Gastrocnemius medialis (tissue), 4 donors: ENCODE results near the gene SIGLECL1. TPM values are rescaled to one million over a fixed set of nuclear protein-coding genes. Genes with fewer than 3 reads are reported as not detected.

Source experiments
- ATAC-seq, 2 donors: fragments of 150-250 bp; one replicate each; pipeline ENCODE4 v1.9.1; 2016
- DNase-seq, 2 donors: peaks; one replicate each; pipeline ENCODE4 v3.0.0-alpha.2; 2019
- H3K27ac ChIP-seq, 4 donors: fragments of 200-600 bp; sonication (generic); 1 replicate in 1 of 4; 2 replicates in 3 of 4; pipeline ENCODE4 v1.5.1; 2016 to 2018; ENCODE audit warnings: mild to moderate bottlenecking in 2 of 4, moderate library complexity in 1 of 4
- H3K27me3 ChIP-seq, 3 donors: fragments of 200-600 bp; sonication (generic) in 2 of 3; 1 replicate in 1 of 3; 2 replicates in 2 of 3; pipeline versions ENCODE4 v1.5.1 to v1.6.0; 2016 to 2019; ENCODE audit warnings: mild to moderate bottlenecking in 1 of 3, moderate library complexity in 1 of 3
- H3K36me3 ChIP-seq, 2 donors: fragments of 200-600 bp; sonication (generic) in 1 of 2; one replicate each; pipeline ENCODE4 v1.5.1; 2017 to 2018
- H3K4me1 ChIP-seq, 2 donors: fragments of 200-600 bp; sonication (generic) in 1 of 2; one replicate each; pipeline ENCODE4 v1.5.1; 2016 to 2017; ENCODE audit warnings: mild to moderate bottlenecking in 2 of 2
- H3K4me3 ChIP-seq, 4 donors: fragments of 200-600 bp; sonication (generic) in 3 of 4; 1 replicate in 1 of 4; 2 replicates in 3 of 4; pipeline ENCODE4 v1.5.1; 2016 to 2019; ENCODE audit warnings: mild to moderate bottlenecking in 2 of 4
- H3K9me3 ChIP-seq, 3 donors: fragments of 200-600 bp; sonication (generic) in 2 of 3; 1 replicate in 1 of 3; 2 replicates in 2 of 3; pipeline ENCODE4 v1.5.1; 2016 to 2019
- CTCF ChIP-seq, 5 experiments: fragments of 450-650 bp in 3 of 5; fragments of 200-600 bp in 2 of 5; sonication (generic) in 2 of 5; IDR thresholded peaks in 4 of 5; conservative IDR thresholded peaks in 1 of 5; 1 replicate in 4 of 5; 2 replicates in 1 of 5; pipeline ENCODE4 v1.5.1; 2016 to 2019; ENCODE audit warnings: antibody characterized with exemption in 5 of 5, mild to moderate bottlenecking in 3 of 5, moderate library complexity in 3 of 5
- POLR2A ChIP-seq, 2 donors: fragments of 450-650 bp; IDR thresholded peaks; one replicate each; pipeline ENCODE4 v1.6.1; 2017; ENCODE audit warnings: antibody characterized with exemption in 2 of 2, mild to moderate bottlenecking in 2 of 2, moderate library complexity in 2 of 2
- in situ Hi-C, 4 donors: fragments of 200-750 bp; cut with MboI; loops; one replicate each; pipeline versions ENCODE4 v1.15.0 to v1.8.0; 2017; ENCODE audit warnings: low sequenced_read_pairs in 4 of 4
- intact Hi-C: fragments of 100-400 bp; cut with DNase I; formaldehyde crosslinking; loops from one replicate; pipeline ENCODE4 v1.15.1; 2023; ENCODE audit warnings: low total_unique reads
- total RNA-seq, 4 donors: library from RNA; depleted of rRNA; stranded (reverse); fragments of >200 nt; gene quantifications; one replicate each; pipeline versions ENCODE4 v1.1.0 to v1.2.3, GENCODE V29; 2016

SIGLECL1 gene
- total RNA-seq, 4 donors from 2014 or later = not detected

DNA sequence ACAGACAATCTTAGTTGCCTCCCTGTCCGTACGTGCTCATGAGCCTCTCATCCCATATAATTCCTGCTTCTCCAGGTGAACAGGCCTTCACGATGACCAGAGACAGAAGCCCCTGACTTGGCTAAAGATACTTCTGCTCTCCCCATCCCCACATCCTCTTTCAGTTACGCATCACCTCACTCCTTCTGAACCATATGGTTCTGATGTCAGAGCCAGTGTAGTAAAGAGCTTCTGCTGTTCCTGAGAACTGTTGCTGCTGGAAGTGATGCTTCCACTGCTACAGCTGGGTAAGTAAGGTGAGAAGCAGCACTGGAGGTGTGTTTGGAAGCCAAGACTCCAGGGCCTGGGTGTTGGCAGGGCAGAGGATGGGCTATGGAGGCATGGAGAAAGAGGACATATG is 12.9 kb downstream of the SIGLECL1 start:
- H3K27me3 ChIP-seq = no peaks in the 10 kb centered on the region
- no peak for TF ChIP-seq CTCF (IDR thresholded peaks at IDR 0.05 in 4 of 5, conservative IDR thresholded peaks at IDR 0.05 in 1 of 5)
- TF ChIP-seq POLR2A (IDR thresholded peaks at IDR 0.05) = no peak

GRCh38 chr19:51271067-51271466 is 20.2 kb downstream of the SIGLECL1 start:
- Histone ChIP-seq H3K27ac (no peak overlapping the region), H3K4me3 (no peak overlapping the region), H3K36me3 (no peaks in the 10 kb centered on the region), H3K27me3 (no peaks in the 10 kb centered on the region), H3K9me3 (no peaks in the 10 kb centered on the region), H3K4me1 (no peaks in the 10 kb centered on the region)
- intact Hi-C loops (no loop called here), in situ Hi-C loops (no loop called here)
- no peak for DNase-seq
- TF ChIP-seq CTCF (IDR thresholded peaks at IDR 0.05 in 4 of 5, conservative IDR thresholded peaks at IDR 0.05 in 1 of 5) = no peak
- TF ChIP-seq POLR2A (IDR thresholded peaks at IDR 0.05) = no peak
- ATAC-seq = no peak

More for the DNA sequence above, 12.9 kb downstream of the SIGLECL1 start:
- no peak overlapping the region for H3K27ac ChIP-seq
- H3K9me3 ChIP-seq = no peaks in the 10 kb centered on the region
- intact Hi-C loops = no loop called here
- ATAC-seq (no peak), DNase-seq (no peak)
- in situ Hi-C loops = no loop called here
- H3K4me3 ChIP-seq = no peak overlapping the region
- H3K36me3 ChIP-seq = no peaks in the 10 kb centered on the region
- H3K4me1 ChIP-seq = no peaks in the 10 kb centered on the region

GRCh38 chr19:51272183-51272810 is 21.4 kb downstream of the SIGLECL1 start:
- Histone ChIP-seq H3K36me3 (no peaks in the 10 kb centered on the region), H3K27me3 (no peaks in the 10 kb centered on the region), H3K9me3 (no peaks in the 10 kb centered on the region), H3K4me3 (no peak overlapping the region), H3K27ac (no peak overlapping the region), H3K4me1 (no peaks in the 10 kb centered on the region)
- TF ChIP-seq CTCF (IDR thresholded peaks at IDR 0.05 in 4 of 5, conservative IDR thresholded peaks at IDR 0.05 in 1 of 5) = no peak
- no peak for TF ChIP-seq POLR2A (IDR thresholded peaks at IDR 0.05)
- intact Hi-C loops (no loop called here), in situ Hi-C loops (no loop called here)
- no peak for ATAC-seq
- no peak for DNase-seq

- Histone ChIP-seq H3K4me1 (no peaks in the 10 kb centered on the region), H3K9me3 (no peaks in the 10 kb centered on the region), H3K36me3 (no peaks in the 10 kb centered on the region), H3K4me3 (no peak overlapping the region), H3K27me3 (no peaks in the 10 kb centered on the region), H3K27ac (no peak overlapping the region)
- in situ Hi-C loops (no loop called here), intact Hi-C loops (no loop called here)
- ATAC-seq (no peak), DNase-seq (no peak)
- no peak for TF ChIP-seq CTCF (IDR thresholded peaks at IDR 0.05 in 4 of 5, conservative IDR thresholded peaks at IDR 0.05 in 1 of 5)
- TF ChIP-seq POLR2A (IDR thresholded peaks at IDR 0.05) = no peak
Observed at GRCh38 chr19:51274049-51274770, 23.3 kb downstream of the SIGLECL1 start.
